ENCODE measurements around the gene CNST. TPM values are rescaled to one million over a fixed set of nuclear protein-coding genes. Genes with fewer than 3 reads are reported as not detected.
A peak's percentile ranks its signal among the peaks of the same experiment; 100 is the strongest.

Gene CNST
- total and polyA plus RNA-seq, 9 of the 15 experiments (the other 6 are each of a cell fraction or from before 2014, with no cell fraction given): 17.0 to 55.3 (median 30.8) TPM

GRCh38 chr1:246579818-246580217 is 13.6 kb downstream of the CNST start (continued):
- TF ChIP-seq ZNF592 (IDR thresholded peaks at IDR 0.05): peak; percentile 69; the same call in 1 of the 2 replicates
- peak; percentile 44; the same call in 1 of the 2 replicates for TF ChIP-seq PKNOX1 (IDR thresholded peaks at IDR 0.05)
- TF ChIP-seq GATA2 (CRISPR knock-in tag; IDR thresholded peaks at IDR 0.05): no peak
- no peak for TF ChIP-seq ZNF707 (CRISPR knock-in tag; conservative IDR thresholded peaks at IDR 0.05)
- TF ChIP-seq ZNF239 (CRISPR knock-in tag; IDR thresholded peaks at IDR 0.05): no peak
- no peak for TF ChIP-seq IFI16 (CRISPR knock-in tag; IDR thresholded peaks at IDR 0.05)
- TF ChIP-seq FOSL1 (tag; conservative IDR thresholded peaks at IDR 0.05): 0 out of 2 replicates have a peak, but pooled peaks have one; percentile 9
- no peak for TF ChIP-seq RBFOX2 (IDR thresholded peaks at IDR 0.05; ENCODE audit: low read depth, low read length)
- no peak for TF ChIP-seq ZBTB49 (CRISPR knock-in tag; IDR thresholded peaks at IDR 0.05; ENCODE audit: borderline replicate concordance)
- peak; percentile 71; the same call in 1 of the 2 replicates for TF ChIP-seq EP300 (IDR thresholded peaks at IDR 0.05; ENCODE audit: low read length)
- no peak for TF ChIP-seq ZNF24 (IDR thresholded peaks at IDR 0.05)
- TF ChIP-seq SMARCE1 (IDR thresholded peaks at IDR 0.05): peak; percentile 42
- peak; percentile 32 for TF ChIP-seq CCNT2 (IDR thresholded peaks at IDR 0.05; ENCODE audit: borderline replicate concordance, extremely low read depth, insufficient read length, low read depth, low read length)
- TF ChIP-seq, protein P1, sequence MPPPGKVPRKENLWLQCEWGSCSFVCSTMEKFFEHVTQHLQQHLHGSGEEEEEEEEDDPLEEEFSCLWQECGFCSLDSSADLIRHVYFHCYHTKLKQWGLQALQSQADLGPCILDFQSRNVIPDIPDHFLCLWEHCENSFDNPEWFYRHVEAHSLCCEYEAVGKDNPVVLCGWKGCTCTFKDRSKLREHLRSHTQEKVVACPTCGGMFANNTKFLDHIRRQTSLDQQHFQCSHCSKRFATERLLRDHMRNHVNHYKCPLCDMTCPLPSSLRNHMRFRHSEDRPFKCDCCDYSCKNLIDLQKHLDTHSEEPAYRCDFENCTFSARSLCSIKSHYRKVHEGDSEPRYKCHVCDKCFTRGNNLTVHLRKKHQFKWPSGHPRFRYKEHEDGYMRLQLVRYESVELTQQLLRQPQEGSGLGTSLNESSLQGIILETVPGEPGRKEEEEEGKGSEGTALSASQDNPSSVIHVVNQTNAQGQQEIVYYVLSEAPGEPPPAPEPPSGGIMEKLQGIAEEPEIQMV (tag; conservative IDR thresholded peaks at IDR 0.05; ENCODE audit: low read depth): no peak
- no peak for TF ChIP-seq ZNF583 (CRISPR knock-in tag; IDR thresholded peaks at IDR 0.05)
- no peak for TF ChIP-seq ZNF589 (CRISPR knock-in tag; IDR thresholded peaks at IDR 0.05; ENCODE audit: low read depth)
- TF ChIP-seq CREB5 (CRISPR knock-in tag; IDR thresholded peaks at IDR 0.05): no peak
- TF ChIP-seq, protein P2, sequence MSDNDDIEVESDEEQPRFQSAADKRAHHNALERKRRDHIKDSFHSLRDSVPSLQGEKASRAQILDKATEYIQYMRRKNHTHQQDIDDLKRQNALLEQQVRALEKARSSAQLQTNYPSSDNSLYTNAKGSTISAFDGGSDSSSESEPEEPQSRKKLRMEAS (CRISPR knock-in tag; IDR thresholded peaks at IDR 0.05): no peak

Measured in K562 (cell line).